ENCODE results near the gene SESN1.

The SESN1 gene

DNA sequence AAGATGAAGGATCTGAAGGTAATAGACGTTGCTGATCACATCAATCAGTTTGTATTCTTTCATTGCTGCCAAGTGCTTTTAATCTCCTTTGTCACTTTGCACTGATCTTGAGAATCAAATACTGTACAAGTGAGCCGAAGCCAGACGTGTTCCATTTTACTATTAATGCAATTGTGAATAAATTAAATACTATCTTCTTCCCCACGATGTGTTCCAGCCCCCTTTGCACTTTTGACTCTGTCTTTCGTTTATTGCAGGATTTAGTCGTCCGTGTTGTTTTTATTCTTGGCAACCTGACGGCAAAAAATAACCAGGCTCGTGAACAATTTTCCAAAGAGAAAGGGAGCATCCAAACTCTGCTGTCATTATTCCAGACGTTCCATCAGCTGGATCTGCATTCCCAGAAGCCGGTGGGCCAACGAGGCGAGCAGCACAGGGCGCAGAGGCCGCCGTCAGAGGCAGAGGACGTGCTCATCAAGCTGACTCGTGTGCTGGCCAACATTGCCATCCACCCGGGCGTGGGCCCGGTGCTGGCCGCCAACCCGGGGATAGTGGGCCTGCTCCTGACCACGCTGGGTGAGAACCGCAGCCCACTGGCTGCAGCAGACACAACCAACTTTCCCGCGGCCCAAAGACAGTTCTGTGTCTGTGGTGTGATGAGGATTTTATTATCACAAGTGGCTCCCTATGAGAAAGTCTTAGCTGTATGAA, 141.7 kb downstream of the SESN1 start:
- H3K27ac Mint-ChIP-seq = no peak overlapping the region
- H3K4me3 Mint-ChIP-seq = no peak overlapping the region
- no peaks in the 10 kb centered on the region for H3K36me3 Mint-ChIP-seq
- H3K4me1 Mint-ChIP-seq = peaks cover 13 to 19% of the 10 kb centered on the region in 2 donors
- H3K27me3 Mint-ChIP-seq = no peaks in the 10 kb centered on the region
- ATAC-seq (replicated peaks) (no peak), DNase-seq (no peak)
- H3K9me3 Mint-ChIP-seq = no peaks in the 10 kb centered on the region

DNA sequence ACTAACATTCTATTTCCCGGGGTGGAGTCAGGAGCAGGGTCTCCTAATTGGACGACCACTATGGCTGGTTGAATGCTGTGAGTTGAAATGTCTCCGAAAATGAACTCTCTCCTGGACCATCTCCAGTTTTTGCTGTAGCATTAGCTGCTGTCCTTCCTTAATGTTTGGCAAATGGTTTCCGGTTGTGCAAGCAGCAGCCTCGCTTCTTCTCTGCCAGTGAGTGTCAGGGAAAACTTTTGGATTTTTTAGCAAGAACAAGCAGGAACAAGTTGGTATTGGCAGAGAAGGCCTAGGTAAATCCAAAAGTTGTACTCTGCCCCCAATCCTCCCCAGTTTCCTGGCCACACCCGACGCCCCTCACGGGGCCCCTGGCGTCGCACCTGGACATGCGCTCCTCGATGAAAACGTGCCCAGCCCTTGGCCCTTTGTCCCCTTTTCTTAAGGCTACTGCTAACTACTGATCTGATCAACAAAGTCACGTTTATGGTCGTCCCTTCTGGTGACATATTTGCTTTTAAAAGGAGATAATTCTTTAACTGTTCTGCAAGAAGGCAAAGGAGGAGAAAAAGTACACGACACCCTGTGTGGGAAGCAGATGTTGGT, 143.2 kb downstream of the SESN1 start:
- ATAC-seq (replicated peaks) = no peak
- no peaks in the 10 kb centered on the region for H3K36me3 Mint-ChIP-seq
- no peak for DNase-seq

DNA sequence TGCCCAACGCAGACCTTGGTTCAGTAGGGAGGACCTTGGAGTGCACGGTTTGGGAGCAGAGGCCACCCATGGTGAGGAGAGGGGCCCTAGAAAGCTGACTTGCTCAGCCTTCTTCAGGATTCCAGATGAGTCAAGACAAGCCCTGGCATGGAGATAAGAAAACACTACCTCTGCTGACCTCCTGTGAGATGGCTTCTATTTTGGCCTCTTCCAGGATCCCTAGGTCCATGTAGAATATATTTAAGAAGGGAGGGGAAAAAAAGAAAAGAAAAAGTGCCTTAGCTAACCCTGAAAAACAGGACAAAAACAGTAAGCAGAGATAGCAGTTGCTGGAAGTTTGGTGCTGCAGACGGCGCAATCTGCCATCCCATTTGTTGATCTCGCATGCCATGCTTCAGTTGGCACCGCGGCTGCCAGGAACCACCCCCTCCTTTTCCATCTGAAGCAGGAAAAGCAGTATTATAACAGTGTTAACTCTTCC, 146.4 kb downstream of the SESN1 start:
- peaks cover 29 to 46% of the 10 kb centered on the region in 2 donors for H3K4me1 Mint-ChIP-seq
- DNase-seq (no peak), ATAC-seq (replicated peaks) (no peak)
- H3K9me3 Mint-ChIP-seq = no peaks in the 10 kb centered on the region
- peak overlapping the region; percentile 19 to 38 for H3K4me3 Mint-ChIP-seq
- H3K36me3 Mint-ChIP-seq = no peaks in the 10 kb centered on the region
- H3K27me3 Mint-ChIP-seq = no peaks in the 10 kb centered on the region
- peak overlapping the region; percentile 52 for H3K27ac Mint-ChIP-seq

More for the DNA sequence above, 143.2 kb downstream of the SESN1 start:
- no peak overlapping the region for H3K27ac Mint-ChIP-seq
- H3K4me3 Mint-ChIP-seq = no peak overlapping the region
- H3K9me3 Mint-ChIP-seq = no peaks in the 10 kb centered on the region
- peaks cover 22 to 32% of the 10 kb centered on the region in 2 donors for H3K4me1 Mint-ChIP-seq
- H3K27me3 Mint-ChIP-seq = no peaks in the 10 kb centered on the region

DNA sequence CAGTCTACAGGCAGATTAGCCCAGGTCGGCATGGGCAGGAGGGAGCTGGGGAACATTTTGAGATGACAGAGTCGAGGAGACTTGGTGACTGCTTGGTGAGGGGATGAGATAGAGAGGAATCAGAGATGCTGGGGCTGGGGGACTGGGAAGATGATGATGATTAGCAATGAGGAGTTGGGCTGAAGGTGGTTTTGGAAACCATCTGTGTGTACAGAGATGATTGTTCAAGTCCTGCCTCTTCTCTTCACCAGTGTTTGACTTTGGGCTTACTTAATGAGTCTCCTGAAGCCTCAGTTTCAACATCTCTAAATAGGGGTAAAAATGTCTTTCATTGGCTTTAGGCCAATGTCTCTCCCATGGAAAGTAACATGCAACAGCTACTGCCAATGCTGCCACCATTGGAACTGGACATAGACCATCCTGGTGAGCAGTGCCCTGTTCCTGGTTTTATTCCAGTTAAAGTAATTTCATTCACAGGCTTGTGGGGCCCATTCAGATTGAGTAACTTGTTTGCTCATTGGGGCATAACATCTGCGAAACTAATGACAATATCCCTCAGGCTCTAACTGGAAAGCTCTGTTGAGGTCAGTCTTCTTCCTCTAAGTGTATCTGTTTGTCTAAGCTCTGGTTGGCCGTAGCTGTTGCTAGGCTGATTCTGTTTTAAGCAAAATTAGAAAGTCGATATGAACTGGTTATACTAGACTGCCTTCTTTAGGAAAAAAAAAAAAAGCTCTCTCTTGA, 147.4 kb downstream of the SESN1 start:
- H3K27ac Mint-ChIP-seq = no peak overlapping the region
- peak; percentile 66 to 69 for ATAC-seq (replicated peaks)
- peaks cover 31 to 55% of the 10 kb centered on the region in 2 donors for H3K4me1 Mint-ChIP-seq
- no peaks in the 10 kb centered on the region for H3K36me3 Mint-ChIP-seq
- H3K27me3 Mint-ChIP-seq = no peaks in the 10 kb centered on the region
- DNase-seq = no peak
- no peaks in the 10 kb centered on the region for H3K9me3 Mint-ChIP-seq
- no peak overlapping the region for H3K4me3 Mint-ChIP-seq

DNA sequence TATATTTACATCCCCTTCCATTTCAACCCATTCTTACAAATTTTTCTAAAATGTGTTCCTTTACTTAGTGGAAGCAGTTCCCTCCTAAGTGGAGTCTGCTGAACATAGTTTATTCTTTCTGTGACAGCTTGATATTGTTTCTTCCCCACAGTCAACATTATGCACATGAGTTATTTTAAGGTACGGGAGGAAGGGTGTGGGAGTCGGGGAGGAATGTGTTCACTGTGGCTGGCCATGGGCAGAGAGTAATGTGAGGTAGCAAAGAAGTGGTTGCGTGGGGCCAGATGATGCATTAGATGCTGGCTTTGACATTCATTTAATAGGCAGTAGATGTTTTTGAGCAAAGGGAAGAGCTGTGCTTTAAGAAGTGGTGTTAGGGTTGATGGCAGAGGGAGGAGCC, 148.0 kb downstream of the SESN1 start:
- Mint-ChIP-seq H3K36me3 (no peaks in the 10 kb centered on the region), H3K27ac (no peak overlapping the region), H3K4me1 (peaks cover 31 to 57% of the 10 kb centered on the region in 2 donors), H3K27me3 (no peaks in the 10 kb centered on the region), H3K9me3 (no peaks in the 10 kb centered on the region), H3K4me3 (no peak overlapping the region)
- ATAC-seq (replicated peaks) (peak in 1 of 2 donors; percentile 30), DNase-seq (no peak)

DNA sequence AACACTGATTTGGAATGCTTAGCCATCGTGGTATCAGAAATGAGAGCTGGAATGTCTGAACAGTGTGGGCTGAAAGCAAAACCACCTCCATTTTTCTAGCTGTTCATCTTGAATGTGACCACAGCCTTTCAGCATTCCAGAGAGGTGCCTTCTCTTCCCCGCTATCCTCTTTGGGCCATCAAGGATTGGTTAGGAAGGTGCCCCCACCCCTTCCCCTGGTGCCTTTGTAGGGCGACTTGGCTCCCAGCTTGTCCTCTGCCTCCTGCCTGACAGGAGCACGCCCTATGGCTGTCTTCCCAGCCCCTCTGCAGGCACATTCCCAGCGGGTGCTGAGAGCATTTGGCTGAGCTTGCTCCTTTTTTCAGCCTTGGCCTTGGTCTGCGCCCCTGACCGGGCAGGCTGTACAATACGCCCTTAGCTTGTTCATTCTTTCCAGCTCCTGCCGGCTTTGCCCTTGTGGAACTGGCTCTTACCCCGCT, 148.9 kb downstream of the SESN1 start:
- no peak overlapping the region for H3K4me3 Mint-ChIP-seq
- no peak for ATAC-seq (replicated peaks)

DNA sequence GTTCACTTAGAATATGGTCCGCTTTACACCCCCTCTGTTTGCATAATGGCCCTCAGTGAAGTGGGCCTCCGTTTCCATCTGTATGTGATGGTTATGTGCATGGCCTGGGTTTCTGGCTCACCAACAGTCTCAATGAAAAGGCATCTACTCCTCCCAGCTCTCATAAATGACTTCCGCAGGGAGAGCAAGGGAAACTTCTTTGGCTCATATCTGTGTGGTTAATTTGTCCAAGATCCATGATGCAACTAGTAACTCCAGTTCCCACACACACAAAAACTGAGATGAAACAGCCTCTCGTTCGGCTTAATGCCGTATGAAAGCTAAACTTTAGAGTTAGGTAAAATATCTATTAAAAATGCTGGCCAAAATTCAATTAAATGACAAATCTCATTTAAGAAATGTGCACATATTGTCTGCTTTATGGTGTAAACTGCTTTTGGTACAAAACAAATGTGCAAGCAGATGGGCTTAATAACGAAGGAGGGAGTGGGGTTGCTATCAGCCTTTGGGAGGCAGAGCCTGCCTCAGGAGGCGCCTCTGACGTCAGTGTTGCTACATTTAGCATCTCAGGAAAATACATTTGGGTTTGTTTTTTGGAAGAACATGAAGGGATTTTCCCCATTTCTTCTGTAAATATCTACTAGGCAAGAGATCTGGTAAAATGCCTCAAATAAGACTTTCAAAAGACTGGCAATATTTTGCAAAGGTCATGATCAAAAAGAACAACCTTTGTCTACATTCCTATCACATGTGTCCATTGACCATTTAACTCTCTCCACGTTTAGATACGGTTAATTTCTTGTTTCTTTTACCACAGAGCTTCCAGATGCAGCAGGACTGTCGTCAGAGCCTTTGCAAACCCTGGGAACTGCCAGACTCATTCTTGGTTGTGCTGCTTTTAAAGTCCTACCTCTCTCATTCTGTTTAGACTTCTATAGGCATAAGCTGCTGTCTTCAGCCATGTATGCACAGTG, 149.7 kb downstream of the SESN1 start:
- no peaks in the 10 kb centered on the region for H3K36me3 Mint-ChIP-seq
- H3K27ac Mint-ChIP-seq = no peak overlapping the region
- no peaks in the 10 kb centered on the region for H3K9me3 Mint-ChIP-seq
- H3K4me1 Mint-ChIP-seq = peaks cover 31 to 57% of the 10 kb centered on the region in 2 donors
- DNase-seq (no peak), ATAC-seq (replicated peaks) (no peak)
- H3K4me3 Mint-ChIP-seq = no peak overlapping the region
- no peaks in the 10 kb centered on the region for H3K27me3 Mint-ChIP-seq

More for the DNA sequence above, 148.9 kb downstream of the SESN1 start:
- Mint-ChIP-seq H3K27ac (no peak overlapping the region), H3K4me1 (peaks cover 31 to 57% of the 10 kb centered on the region in 2 donors), H3K27me3 (no peaks in the 10 kb centered on the region), H3K9me3 (no peaks in the 10 kb centered on the region), H3K36me3 (no peaks in the 10 kb centered on the region)
- DNase-seq = no peak

DNA sequence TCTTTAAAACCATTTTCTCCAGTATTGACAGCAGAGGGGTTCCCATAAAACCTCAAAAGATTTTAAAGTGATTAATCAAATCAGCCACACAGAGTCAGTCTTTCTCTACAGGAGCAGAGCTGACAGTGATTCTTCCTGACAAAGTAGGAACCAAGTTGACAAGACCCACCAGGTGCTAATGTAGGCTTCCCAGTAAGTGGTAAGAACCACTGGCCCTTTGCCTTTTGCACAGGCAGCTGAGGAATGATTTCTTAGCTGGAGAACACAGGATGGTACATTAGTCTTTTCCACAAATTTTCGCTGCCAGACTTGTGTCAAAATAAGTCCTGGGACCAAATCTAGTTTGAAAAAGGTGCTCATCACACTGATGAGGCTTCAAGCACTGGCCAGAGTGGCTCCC, 150.6 kb downstream of the SESN1 start:
- DNase-seq (no peak), ATAC-seq (replicated peaks) (no peak)
- Mint-ChIP-seq H3K4me3 (no peak overlapping the region), H3K4me1 (peaks cover 31 to 57% of the 10 kb centered on the region in 2 donors), H3K27ac (no peak overlapping the region), H3K9me3 (peaks cover 0 to 3% of the 10 kb centered on the region in 2 donors), H3K36me3 (no peaks in the 10 kb centered on the region), H3K27me3 (no peaks in the 10 kb centered on the region)

DNA sequence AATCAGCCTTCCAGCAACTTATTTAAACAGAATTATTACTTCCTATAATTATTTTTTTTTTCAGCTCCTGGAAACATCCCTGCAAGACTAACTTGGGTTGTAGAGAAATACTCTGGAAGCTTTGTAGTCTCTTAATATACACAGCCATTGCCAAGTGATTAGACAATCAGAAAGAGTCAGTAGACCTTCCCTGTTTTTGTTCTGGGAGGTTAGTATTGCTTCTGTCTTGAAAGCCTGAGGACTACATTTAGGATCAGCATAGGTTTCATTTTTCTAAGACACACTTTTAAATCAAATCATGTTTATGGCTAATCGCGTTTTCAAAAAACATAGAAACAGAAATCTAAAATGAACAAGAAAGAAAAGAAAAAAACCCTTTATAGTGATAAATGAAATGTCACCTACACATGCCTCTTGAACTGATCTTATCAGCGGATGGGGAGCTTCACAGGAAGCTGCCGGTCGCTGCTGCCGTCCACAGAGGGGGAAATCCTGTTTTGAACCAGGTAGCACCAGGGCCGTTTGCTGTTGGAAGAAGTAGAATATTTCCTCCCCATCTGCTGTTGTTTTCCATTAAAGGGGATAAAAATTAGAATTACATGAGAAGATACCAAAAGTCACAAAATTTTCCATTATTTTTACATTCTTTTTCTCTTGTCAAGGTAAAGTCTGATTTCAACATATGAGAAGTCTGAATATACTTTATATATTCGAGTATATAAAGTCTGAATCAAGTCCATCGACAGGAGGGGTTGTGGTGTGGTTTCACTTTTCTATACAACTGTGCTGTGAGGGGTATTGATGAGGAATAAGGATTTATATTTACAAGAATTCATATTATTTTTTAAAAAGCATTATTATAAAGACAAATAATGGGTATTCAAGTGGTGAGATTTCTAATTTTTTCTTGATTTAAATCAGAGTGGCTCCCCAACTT, 151.8 kb downstream of the SESN1 start:
- H3K36me3 Mint-ChIP-seq = no peaks in the 10 kb centered on the region
- peak overlapping the region; percentile 84 for H3K27ac Mint-ChIP-seq
- peaks cover 23 to 44% of the 10 kb centered on the region in 2 donors for H3K4me1 Mint-ChIP-seq
- ATAC-seq (replicated peaks) = peak; percentile 64 to 74
- H3K27me3 Mint-ChIP-seq = no peaks in the 10 kb centered on the region
- peak overlapping the region; percentile 59 to 70 for H3K4me3 Mint-ChIP-seq
- no peak for DNase-seq
- H3K9me3 Mint-ChIP-seq = peaks cover 0 to 3% of the 10 kb centered on the region in 2 donors

DNA sequence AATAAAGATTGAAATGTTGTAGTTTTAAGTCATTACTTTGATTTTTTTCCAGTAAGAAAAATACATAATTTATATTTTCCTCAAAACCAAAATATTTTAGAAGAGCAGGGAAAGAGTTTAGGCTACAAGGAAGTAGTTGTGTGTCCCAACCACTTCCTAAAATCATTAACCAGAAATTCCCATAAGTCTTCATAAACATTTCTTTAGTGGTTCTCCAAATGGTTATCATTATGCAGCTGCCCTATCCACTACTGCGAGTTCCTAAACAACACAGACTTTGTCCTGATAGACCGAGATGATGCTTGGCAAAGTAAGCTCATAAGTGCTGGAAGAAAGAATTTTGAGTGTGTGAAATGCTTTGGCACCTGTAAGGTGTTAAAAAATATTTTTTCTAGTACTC, 152.8 kb downstream of the SESN1 start:
- no peak overlapping the region for H3K4me3 Mint-ChIP-seq

DNA sequence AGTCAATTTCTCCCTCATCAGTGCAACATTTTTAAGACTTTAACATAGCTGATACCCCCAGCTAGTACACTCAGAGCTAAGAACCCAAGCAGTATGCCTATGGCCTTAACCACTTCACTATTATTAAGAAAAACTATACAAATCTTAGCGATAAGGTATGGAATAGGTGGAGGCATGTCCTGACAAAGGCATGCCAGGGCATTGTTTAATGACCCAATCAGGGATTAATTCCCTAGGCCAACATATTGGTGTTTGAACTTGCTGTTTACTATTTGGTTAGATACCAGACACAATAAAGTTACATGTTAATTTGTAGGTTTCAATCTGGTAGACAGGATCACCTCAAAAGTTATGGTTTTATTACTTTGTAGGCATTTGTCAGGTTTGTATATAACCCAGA, 153.4 kb downstream of the SESN1 start:
- H3K27me3 Mint-ChIP-seq = no peaks in the 10 kb centered on the region
- H3K4me1 Mint-ChIP-seq = peaks cover 16 to 31% of the 10 kb centered on the region in 2 donors
- H3K36me3 Mint-ChIP-seq = no peaks in the 10 kb centered on the region
- no peak for DNase-seq
- H3K9me3 Mint-ChIP-seq = peaks cover 0 to 3% of the 10 kb centered on the region in 2 donors
- no peak for ATAC-seq (replicated peaks)
- H3K4me3 Mint-ChIP-seq = no peak overlapping the region
- no peak overlapping the region for H3K27ac Mint-ChIP-seq

More for the DNA sequence above, 152.8 kb downstream of the SESN1 start:
- Mint-ChIP-seq H3K4me1 (peaks cover 19 to 36% of the 10 kb centered on the region in 2 donors), H3K27me3 (no peaks in the 10 kb centered on the region), H3K9me3 (peaks cover 0 to 3% of the 10 kb centered on the region in 2 donors), H3K36me3 (no peaks in the 10 kb centered on the region), H3K27ac (no peak overlapping the region)
- ATAC-seq (replicated peaks) (no peak), DNase-seq (no peak)

DNA sequence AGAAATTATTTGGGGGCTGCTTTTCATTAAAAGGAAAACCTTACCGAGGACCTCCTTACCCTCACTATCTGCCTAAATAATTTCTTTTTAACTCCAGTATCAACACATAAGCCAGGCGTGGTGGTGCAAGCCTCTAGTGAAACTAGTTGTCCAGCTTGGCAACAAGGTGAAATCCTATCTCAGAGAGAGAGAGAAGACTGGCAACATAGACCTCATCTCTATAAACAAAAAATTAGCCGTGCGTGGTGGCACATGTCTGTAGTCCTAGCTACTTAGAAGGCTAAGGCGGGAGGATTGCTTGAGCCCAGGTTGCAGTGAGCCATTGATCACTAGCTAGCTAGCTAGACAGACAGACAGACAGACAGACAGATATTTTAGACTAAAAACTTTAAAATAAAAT, 153.9 kb downstream of the SESN1 start:
- ATAC-seq (replicated peaks) = no peak
- H3K4me1 Mint-ChIP-seq = peaks cover 13 to 26% of the 10 kb centered on the region in 2 donors
- H3K36me3 Mint-ChIP-seq = no peaks in the 10 kb centered on the region
- no peaks in the 10 kb centered on the region for H3K27me3 Mint-ChIP-seq
- no peak for DNase-seq
- H3K4me3 Mint-ChIP-seq = no peak overlapping the region
- H3K27ac Mint-ChIP-seq = no peak overlapping the region
- peaks cover 0 to 3% of the 10 kb centered on the region in 2 donors for H3K9me3 Mint-ChIP-seq

DNA sequence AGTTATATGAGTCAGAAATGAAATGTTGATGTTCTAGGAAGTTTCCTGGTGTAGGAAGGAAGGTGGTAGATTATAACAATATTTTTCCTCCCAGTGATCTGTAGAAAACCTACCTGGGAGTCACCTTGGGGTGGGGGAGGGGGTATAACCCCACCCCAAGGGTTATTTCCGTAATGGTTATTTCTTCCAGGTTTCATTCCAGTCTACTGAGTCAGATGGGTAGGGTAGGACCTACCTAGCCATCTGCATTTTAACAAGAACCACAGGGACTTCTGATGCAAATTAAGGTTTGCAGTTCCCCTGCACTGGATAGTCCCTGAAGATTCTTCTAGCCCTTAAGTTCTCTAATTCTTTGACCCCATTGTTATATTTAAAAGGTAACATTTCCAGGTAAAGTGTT, 157.5 kb downstream of the SESN1 start:
- no peak for DNase-seq
- no peak overlapping the region for H3K4me3 Mint-ChIP-seq
- peaks cover 2 to 10% of the 10 kb centered on the region in 2 donors for H3K4me1 Mint-ChIP-seq
- H3K36me3 Mint-ChIP-seq = no peaks in the 10 kb centered on the region
- H3K27me3 Mint-ChIP-seq = no peaks in the 10 kb centered on the region
- H3K9me3 Mint-ChIP-seq = peaks cover 0 to 3% of the 10 kb centered on the region in 2 donors
- H3K27ac Mint-ChIP-seq = no peak overlapping the region
- ATAC-seq (replicated peaks) = no peak
